HuH-7.5 (cell line): Measurements from ENCODE around the gene HBB.

Experiments
- DNase-seq: peaks from one replicate; pipeline ENCODE4 v3.0.0; 2011; ENCODE audit warnings: low spot score

The HBB gene

GRCh38 chr11:5247472-5248192, 20.8 kb upstream of the HBB start:
- DNase-seq: no peak

DNA sequence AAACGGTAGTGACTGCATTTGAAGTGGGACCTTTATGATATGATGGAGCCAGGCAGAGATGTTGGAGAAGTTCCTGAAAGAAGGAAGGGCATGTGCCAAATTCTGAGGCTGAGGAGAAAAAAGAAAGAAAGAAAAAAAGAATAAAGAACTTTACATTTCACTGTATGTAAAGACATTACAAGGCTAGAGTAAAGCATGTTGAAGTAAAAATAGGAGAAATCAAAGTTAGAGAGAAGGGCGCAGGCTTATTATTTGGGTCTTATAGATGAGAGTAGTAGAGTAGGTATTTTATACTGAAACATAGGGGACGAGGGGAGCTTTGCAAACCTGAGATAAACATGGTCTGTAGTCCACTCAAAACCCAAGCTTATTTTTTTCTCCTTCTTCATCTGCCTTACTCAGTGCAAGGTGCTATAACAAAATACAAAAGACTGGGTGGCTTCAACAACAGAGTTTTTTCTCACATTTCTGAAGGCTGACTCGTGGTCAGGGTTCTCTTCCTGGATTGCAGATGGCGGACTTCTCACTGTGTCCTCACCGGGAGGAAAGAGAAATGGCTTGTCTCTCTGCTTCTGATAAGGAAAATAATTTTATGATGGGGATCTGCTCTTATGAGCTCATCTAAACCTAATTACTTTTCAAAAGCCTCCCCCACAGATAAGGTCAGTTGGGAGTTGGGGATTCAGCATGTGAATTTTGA, 20.1 kb upstream of the HBB start:
- DNase-seq: no peak

DNA sequence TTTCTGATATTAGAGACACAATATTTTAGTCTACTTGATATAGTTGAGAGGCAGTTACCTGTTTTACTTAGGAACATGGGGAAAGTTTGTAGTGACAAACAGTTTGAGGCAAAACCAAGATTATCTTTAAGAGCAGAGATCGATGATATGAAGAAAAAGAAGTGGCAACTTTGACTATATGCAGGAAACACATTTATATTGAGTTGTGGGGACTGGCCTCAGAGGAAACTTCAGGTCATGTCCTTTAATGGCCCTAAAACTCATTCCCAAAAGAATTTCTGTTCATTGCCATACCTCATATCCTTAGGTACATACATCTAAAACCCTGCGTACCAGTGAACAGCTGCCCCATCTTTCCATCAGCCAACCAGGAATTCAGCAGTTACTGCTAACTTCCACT, 18.3 kb upstream of the HBB start:
- no peak for DNase-seq

GRCh38 chr11:5243816-5244180, 16.9 kb upstream of the HBB start:
- DNase-seq: no peak

DNA sequence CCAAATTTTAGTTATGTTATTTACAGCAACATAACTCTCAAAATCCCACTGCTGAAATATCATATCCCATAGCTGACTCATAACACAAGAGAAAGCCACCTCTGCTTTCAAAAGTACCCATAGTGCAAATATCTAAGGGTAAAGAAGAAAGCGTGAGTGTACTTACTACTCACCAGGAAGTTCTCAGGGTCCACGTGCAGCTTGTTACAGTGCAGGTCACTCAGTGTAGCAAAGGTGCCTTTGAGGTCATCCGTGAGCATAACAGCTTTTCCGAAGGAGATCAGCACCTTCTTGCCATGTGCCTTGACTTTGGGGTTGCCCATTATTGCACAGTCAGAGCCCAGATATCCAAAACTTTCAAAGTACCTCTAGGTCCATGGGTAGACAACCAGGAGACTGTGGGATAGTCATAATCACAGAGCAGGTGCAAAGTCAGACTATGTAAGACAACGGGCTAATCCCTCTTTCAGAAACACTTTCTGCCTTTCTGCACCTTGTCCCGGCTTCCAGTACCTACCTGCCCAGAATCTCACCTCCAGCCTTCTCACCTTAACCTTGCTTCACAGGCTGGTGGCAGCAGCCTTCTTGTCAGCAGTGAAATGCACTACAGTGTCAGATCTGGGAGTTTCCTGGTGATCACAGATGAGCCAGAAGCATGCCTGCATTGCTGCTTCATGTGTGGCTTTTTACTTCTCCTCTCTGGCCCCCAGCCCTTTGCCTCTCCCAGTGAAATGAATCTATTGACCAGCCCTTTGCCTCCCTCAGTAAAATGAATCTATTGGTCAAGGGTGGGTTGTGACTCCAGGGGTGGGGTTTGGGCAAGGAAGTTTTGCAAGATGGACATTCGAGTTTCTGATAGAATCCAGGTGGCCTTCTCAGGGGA, 16.3 kb upstream of the HBB start:
- DNase-seq: no peak

- DNase-seq: no peak
Measured at GRCh38 chr11:5242208-5242607, 15.3 kb upstream of the HBB start.

- DNase-seq: no peak
Measured at GRCh38 chr11:5241458-5241857, 14.6 kb upstream of the HBB start.

- no peak for DNase-seq
Measured at GRCh38 chr11:5240458-5240857, 13.6 kb upstream of the HBB start.

GRCh38 chr11:5240056-5240455, 13.2 kb upstream of the HBB start:
- no peak for DNase-seq

DNA sequence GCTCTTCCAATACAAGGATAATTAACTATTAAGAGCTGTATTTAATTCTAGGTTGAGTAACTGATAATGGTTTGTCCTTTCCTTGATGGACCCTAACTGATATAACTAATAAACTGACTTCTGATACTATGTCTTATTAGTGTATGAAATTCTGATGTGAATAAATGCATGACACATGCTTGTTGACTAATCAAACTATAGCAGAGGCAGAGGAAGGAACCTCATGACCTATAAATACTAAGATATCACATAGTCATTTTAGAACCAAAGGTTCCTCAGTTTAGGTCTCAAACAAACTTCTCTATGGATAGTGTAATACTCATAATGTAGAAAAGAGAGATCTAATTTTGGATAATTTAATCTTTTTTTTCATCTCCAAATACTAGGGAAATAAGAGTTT, 12.2 kb upstream of the HBB start:
- no peak for DNase-seq

- DNase-seq: no peak
Measured at GRCh38 chr11:5238486-5238885, 11.6 kb upstream of the HBB start.

DNA sequence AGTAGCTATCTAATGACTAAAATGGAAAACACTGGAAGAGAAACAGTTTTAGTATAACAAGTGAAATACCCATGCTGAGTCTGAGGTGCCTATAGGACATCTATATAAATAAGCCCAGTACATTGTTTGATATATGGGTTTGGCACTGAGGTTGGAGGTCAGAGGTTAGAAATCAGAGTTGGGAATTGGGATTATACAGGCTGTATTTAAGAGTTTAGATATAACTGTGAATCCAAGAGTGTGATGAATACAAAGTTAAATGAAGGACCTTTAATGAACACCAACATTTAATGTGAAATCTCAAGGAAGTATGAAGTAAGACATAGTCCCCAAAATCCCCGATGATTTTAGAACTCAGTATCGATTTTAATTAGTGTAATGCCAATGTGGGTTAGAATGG, 10.5 kb upstream of the HBB start:
- DNase-seq: no peak

GRCh38 chr11:5235364-5236095, 8.7 kb upstream of the HBB start:
- no peak for DNase-seq

GRCh38 chr11:5234381-5234834, 7.5 kb upstream of the HBB start, which contains the start of gene HBD:
HBD (minus strand) TSS chr11:5234483; CDS start chr11:5234433, 50 bp downstream.
- no peak for DNase-seq

GRCh38 chr11:5233307-5233706, 6.4 kb upstream of the HBB start:
- DNase-seq: no peak

DNA sequence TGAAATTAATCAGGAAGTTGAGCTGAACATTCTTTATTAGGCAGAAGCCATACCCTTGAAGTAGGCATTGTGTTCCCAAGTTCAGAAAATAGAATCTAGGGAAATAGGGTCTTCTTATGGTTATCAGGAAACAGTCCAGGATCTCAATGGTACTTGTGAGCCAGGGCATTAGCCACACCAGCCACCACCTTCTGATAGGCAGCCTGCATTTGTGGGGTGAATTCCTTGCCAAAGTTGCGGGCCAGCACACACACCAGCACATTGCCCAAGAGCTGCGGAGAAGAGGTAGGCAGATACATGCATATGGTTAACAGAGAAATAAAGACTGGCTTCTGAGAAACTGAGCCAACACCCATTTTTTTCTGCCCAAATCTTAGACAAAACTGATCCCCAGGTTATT, 6.0 kb upstream of the HBB start:
- no peak for DNase-seq

DNA sequence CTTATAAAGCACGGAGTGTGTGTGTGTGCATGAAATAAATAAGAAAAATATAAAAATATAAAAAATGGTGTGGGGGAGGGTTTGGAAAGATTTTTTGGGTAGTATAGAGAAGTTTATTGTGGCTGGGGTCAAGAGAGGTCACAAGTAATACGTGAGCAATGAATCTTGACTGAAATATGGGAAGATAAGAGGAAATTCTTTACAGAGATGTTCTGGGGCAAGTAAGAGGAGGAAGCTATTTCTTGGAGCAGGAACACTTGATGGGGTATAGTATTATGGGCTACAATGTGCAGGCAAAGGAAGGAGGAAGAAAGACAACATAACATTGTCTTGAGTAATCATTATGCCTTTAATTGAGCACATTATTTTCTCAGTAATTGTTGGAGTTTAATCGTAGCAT, 5.3 kb upstream of the HBB start:
- DNase-seq: no peak

DNA sequence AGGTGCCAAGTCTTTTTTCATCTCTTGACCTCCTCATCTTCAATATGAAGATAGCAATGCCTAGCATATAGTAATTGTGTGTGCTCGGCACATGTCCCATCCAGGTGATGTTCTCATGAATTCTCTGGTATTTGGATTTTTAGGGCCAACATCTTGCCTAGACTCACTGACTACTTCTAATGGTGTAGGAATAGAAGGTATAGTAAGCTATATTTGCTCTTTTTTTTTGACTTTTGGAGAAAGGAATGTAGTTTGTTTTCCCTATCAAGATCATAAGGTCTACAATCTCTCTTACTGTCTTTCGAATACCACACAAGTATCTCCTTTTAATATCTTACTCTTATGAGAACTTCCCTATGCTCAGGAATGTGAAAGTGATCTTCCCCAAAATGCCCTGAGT, 4.2 kb upstream of the HBB start:
- no peak for DNase-seq

- DNase-seq: no peak
Measured at GRCh38 chr11:5230266-5230665, 3.4 kb upstream of the HBB start.

DNA sequence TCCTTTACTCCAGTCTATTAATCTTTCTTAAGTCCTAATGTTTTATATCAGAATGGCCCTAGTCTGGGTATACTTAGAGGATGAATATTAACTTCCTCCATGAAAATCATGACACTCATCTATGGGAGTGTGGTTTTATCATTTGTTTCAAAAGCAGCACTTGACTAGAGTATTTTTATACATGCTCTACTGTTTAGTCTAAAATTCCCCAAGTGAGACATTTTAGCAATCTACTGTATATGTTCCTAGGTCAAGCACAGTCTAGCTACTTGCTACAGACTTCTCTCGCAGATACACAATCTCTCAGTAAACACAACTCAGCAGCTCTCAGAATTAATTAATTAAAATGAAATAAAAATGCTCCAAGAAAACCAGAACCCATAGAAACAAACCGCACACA, 2.9 kb upstream of the HBB start:
- DNase-seq: no peak

GRCh38 chr11:5229356-5229755, 2.5 kb upstream of the HBB start:
- no peak for DNase-seq

GRCh38 chr11:5228124-5228523, 1.3 kb upstream of the HBB start:
- no peak for DNase-seq
